Neural cell (in vitro differentiated cells): Measurements from ENCODE around the gene PMPCA. TPM values are rescaled to one million over a fixed set of nuclear protein-coding genes. Genes with fewer than 3 reads are reported as not detected.

Experiments
- H2AFZ ChIP-seq: fragments of 200-600, 300-800 bp; sonication (generic), shearing (Covaris generic); 2 replicates; pipeline ENCODE4 v1.6.0; 2014; ENCODE audit warnings: low read depth, mild to moderate bottlenecking, antibody characterized with exemption, low read length, moderate library complexity
- H3F3A ChIP-seq: fragments of 200-600 bp; shearing (Covaris generic); 2 replicates; pipeline ENCODE4 v1.6.1; 2016; ENCODE audit warnings: mild to moderate bottlenecking, moderate library complexity, mixed read lengths, antibody characterized with exemption, low read length; ENCODE audit not compliant: insufficient read depth, poor library complexity, severe bottlenecking
- H3K27ac ChIP-seq: fragments of 200-600, 300-800 bp; sonication (generic), shearing (Covaris generic); 2 replicates; pipeline ENCODE4 v1.5.1; 2014; ENCODE audit warnings: mild to moderate bottlenecking, low read length, moderate library complexity
- H3K27me3 ChIP-seq: fragments of 300-800, 200-600 bp; sonication (generic), shearing (Covaris generic); 2 replicates; pipeline ENCODE4 v1.6.0; 2014; ENCODE audit warnings: mild to moderate bottlenecking, low read depth, low read length, moderate library complexity; ENCODE audit not compliant: insufficient read depth
- H3K36me3 ChIP-seq: fragments of 300-800, 200-600 bp; sonication (generic), shearing (Covaris generic); 2 replicates; pipeline ENCODE4 v1.5.1; 2014; ENCODE audit warnings: mild to moderate bottlenecking, antibody characterized with exemption, low read length, moderate library complexity; ENCODE audit not compliant: insufficient read depth
- H3K4me2 ChIP-seq: fragments of 300-800, 200-600 bp; sonication (generic), shearing (Covaris generic); 2 replicates; pipeline ENCODE4 v1.6.0; 2014; ENCODE audit warnings: mild to moderate bottlenecking, low read length
- H3K4me3 ChIP-seq: fragments of 300-800, 200-600 bp; sonication (generic), shearing (Covaris generic); 2 replicates; pipeline ENCODE4 v1.5.1; 2014; ENCODE audit warnings: mild to moderate bottlenecking, low read length, moderate library complexity
- H3K79me2 ChIP-seq: fragments of 200-600 bp; shearing (Covaris generic); replicated peaks from 2 replicates; pipeline ENCODE4 v1.6.0; 2014; ENCODE audit warnings: mild to moderate bottlenecking, low read length, moderate library complexity; ENCODE audit not compliant: insufficient read depth
- H3K9ac ChIP-seq: fragments of 300-800, 200-600 bp; sonication (generic), shearing (Covaris generic); 2 replicates; pipeline ENCODE4 v1.6.1; 2016; ENCODE audit warnings: mild to moderate bottlenecking, low read length, mixed read lengths
- H3K9me2 ChIP-seq: fragments of 200-600 bp; shearing (Covaris generic); 2 replicates; pipeline ENCODE4 v1.6.1; 2016; ENCODE audit warnings: mild to moderate bottlenecking, low read length, mixed read lengths; ENCODE audit not compliant: insufficient read depth
- H3K9me3 ChIP-seq: fragments of 200-600, 300-800 bp; sonication (generic), shearing (Covaris generic); 2 replicates; pipeline ENCODE4 v1.6.1; 2016; ENCODE audit warnings: mild to moderate bottlenecking, mixed run types, low read length, moderate library complexity, mixed read lengths
- H4K20me1 ChIP-seq: fragments of 200-600 bp; shearing (Covaris generic); 2 replicates; pipeline ENCODE4 v1.6.1; 2016; ENCODE audit warnings: mild to moderate bottlenecking, mixed run types; ENCODE audit not compliant: insufficient read depth
- EP300 ChIP-seq: fragments of 450-650 bp; conservative IDR thresholded peaks from 2 replicates; pipeline ENCODE4 v1.6.1; 2014; ENCODE audit warnings: antibody characterized with exemption, mild to moderate bottlenecking, moderate library complexity; ENCODE audit not compliant: poor library complexity, severe bottlenecking
- EZH2 ChIP-seq: fragments of 200-600, 300-800 bp; shearing (Covaris generic), sonication (generic); IDR thresholded peaks from 2 replicates; pipeline ENCODE4 v1.6.1; 2014; ENCODE audit warnings: antibody characterized with exemption, low read length, borderline replicate concordance, mild to moderate bottlenecking; ENCODE audit not compliant: insufficient read depth, poor library complexity, severe bottlenecking
- MXI1 ChIP-seq: fragments of 450-650 bp; conservative IDR thresholded peaks from 2 replicates; pipeline ENCODE4 v1.6.1; 2014; ENCODE audit warnings: antibody characterized with exemption, mild to moderate bottlenecking; ENCODE audit not compliant: poor library complexity, severe bottlenecking
- POLR2AphosphoS5 ChIP-seq: IDR thresholded peaks from 2 replicates; pipeline ENCODE4 v1.6.1; 2012
- RAD21 ChIP-seq: fragments of 450-650 bp; conservative IDR thresholded peaks from 2 replicates; pipeline ENCODE4 v1.6.1; 2014; ENCODE audit warnings: antibody characterized with exemption, mild to moderate bottlenecking, moderate library complexity
- SMC3 ChIP-seq: fragments of 450-650 bp; conservative IDR thresholded peaks from 2 replicates; pipeline ENCODE4 v1.6.1; 2014; ENCODE audit warnings: antibody characterized with exemption, mild to moderate bottlenecking, moderate library complexity; ENCODE audit not compliant: poor library complexity
- TAF1 ChIP-seq: IDR thresholded peaks from 2 replicates; pipeline ENCODE4 v1.6.1; 2012; ENCODE audit warnings: low read depth
- polyA plus RNA-seq: library from polyadenylated mRNA; depleted of rRNA; stranded (reverse); fragments of >200 nt; gene quantifications from 2 replicates; pipeline ENCODE4 v1.2.3, GENCODE V29; 2014
- TF ChIP-seq, protein P1 (sequence below): IDR thresholded peaks from 2 replicates; pipeline ENCODE4 v1.6.1; 2012; ENCODE audit warnings: borderline replicate concordance
- TF ChIP-seq, protein P2 (sequence below): fragments of 450-650 bp; IDR thresholded peaks from 2 replicates; pipeline ENCODE4 v1.5.1; 2014; ENCODE audit warnings: antibody characterized with exemption, mild to moderate bottlenecking, moderate library complexity; ENCODE audit not compliant: poor library complexity, severe bottlenecking

Gene PMPCA
- polyA plus RNA-seq, 1 donor from 2014 or later: 61.3 TPM

DNA sequence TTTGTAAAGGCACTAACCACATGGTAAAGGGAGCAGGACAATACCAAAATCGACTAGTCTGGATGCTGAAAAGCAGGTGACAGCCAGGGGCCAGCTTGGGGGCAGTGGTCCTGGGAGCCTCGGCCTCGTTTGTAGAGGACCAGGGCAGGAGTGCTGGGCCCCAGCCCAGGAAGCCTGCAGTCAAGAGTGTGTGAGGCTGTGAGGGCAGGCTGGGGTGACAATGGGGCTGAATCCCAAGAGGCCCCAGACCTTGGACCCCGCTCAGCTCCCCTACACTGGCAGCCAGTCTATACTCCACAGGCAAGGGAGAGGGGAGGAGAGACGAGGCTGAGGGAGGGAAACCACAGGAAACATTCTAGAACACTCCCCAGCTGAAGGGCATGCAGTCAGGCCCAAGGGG lies 31.8 kb downstream of the PMPCA start:
- no peak overlapping the region for H3K4me2 ChIP-seq
- H3F3A ChIP-seq: no peaks in the 10 kb centered on the region
- H3K27me3 ChIP-seq: no peaks in the 10 kb centered on the region
- TF ChIP-seq RAD21 (no peak), TAF1 (no peak), SMC3 (no peak), EP300 (no peak), MXI1 (no peak), POLR2AphosphoS5 (no peak), EZH2 (no peak)
- TF ChIP-seq, protein P1, sequence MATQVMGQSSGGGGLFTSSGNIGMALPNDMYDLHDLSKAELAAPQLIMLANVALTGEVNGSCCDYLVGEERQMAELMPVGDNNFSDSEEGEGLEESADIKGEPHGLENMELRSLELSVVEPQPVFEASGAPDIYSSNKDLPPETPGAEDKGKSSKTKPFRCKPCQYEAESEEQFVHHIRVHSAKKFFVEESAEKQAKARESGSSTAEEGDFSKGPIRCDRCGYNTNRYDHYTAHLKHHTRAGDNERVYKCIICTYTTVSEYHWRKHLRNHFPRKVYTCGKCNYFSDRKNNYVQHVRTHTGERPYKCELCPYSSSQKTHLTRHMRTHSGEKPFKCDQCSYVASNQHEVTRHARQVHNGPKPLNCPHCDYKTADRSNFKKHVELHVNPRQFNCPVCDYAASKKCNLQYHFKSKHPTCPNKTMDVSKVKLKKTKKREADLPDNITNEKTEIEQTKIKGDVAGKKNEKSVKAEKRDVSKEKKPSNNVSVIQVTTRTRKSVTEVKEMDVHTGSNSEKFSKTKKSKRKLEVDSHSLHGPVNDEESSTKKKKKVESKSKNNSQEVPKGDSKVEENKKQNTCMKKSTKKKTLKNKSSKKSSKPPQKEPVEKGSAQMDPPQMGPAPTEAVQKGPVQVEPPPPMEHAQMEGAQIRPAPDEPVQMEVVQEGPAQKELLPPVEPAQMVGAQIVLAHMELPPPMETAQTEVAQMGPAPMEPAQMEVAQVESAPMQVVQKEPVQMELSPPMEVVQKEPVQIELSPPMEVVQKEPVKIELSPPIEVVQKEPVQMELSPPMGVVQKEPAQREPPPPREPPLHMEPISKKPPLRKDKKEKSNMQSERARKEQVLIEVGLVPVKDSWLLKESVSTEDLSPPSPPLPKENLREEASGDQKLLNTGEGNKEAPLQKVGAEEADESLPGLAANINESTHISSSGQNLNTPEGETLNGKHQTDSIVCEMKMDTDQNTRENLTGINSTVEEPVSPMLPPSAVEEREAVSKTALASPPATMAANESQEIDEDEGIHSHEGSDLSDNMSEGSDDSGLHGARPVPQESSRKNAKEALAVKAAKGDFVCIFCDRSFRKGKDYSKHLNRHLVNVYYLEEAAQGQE: no peak
- TF ChIP-seq, protein P2, sequence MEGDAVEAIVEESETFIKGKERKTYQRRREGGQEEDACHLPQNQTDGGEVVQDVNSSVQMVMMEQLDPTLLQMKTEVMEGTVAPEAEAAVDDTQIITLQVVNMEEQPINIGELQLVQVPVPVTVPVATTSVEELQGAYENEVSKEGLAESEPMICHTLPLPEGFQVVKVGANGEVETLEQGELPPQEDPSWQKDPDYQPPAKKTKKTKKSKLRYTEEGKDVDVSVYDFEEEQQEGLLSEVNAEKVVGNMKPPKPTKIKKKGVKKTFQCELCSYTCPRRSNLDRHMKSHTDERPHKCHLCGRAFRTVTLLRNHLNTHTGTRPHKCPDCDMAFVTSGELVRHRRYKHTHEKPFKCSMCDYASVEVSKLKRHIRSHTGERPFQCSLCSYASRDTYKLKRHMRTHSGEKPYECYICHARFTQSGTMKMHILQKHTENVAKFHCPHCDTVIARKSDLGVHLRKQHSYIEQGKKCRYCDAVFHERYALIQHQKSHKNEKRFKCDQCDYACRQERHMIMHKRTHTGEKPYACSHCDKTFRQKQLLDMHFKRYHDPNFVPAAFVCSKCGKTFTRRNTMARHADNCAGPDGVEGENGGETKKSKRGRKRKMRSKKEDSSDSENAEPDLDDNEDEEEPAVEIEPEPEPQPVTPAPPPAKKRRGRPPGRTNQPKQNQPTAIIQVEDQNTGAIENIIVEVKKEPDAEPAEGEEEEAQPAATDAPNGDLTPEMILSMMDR: no peak
- peaks cover 18% of the 10 kb centered on the region for H3K79me2 ChIP-seq
- H2AFZ ChIP-seq: no peak overlapping the region
- H4K20me1 ChIP-seq: no peaks in the 10 kb centered on the region
- H3K9me3 ChIP-seq: no peaks in the 10 kb centered on the region
- no peaks in the 10 kb centered on the region for H3K9me2 ChIP-seq
- H3K9ac ChIP-seq: no peak overlapping the region
- no peak overlapping the region for H3K4me3 ChIP-seq
- no peak overlapping the region for H3K27ac ChIP-seq
- H3K36me3 ChIP-seq: peaks cover 6% of the 10 kb centered on the region

DNA sequence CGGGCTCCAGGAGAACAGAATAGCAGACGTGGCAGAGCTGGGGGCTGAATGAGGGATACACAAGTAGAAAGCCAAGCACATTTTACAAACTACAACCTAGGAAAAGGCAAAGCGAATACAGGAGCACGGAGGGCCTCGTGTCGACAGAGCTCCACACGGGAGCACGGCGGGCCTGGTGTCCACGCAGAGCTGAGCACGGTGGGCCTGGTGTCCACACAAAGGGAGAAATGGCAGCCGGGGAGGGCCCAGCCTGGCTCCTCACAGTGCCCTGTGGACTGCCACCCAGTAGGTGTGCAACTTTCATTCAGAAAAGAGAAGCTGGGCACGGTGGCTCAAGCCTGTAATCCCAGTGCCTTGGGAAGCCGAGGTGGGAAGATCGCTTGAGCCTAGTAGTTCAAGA lies 32.6 kb downstream of the PMPCA start:
- no peak overlapping the region for H2AFZ ChIP-seq
- H4K20me1 ChIP-seq: no peaks in the 10 kb centered on the region
- no peaks in the 10 kb centered on the region for H3F3A ChIP-seq
- no peaks in the 10 kb centered on the region for H3K27me3 ChIP-seq
- no peaks in the 10 kb centered on the region for H3K9me2 ChIP-seq
- H3K9ac ChIP-seq: no peak overlapping the region
- no peak for TF ChIP-seq EZH2
- TF ChIP-seq MXI1: no peak
- TF ChIP-seq POLR2AphosphoS5: no peak
- TF ChIP-seq, protein P1: no peak
- no peak for TF ChIP-seq EP300
- TF ChIP-seq TAF1: no peak
- TF ChIP-seq SMC3: no peak
- TF ChIP-seq RAD21: no peak
- TF ChIP-seq, protein P2: no peak
- H3K27ac ChIP-seq: no peak overlapping the region
- no peak overlapping the region for H3K4me3 ChIP-seq
- H3K36me3 ChIP-seq: peaks cover 6% of the 10 kb centered on the region
- H3K79me2 ChIP-seq: peaks cover 10% of the 10 kb centered on the region
- no peak overlapping the region for H3K4me2 ChIP-seq
- no peaks in the 10 kb centered on the region for H3K9me3 ChIP-seq
